ENCODE results near the gene CCDC33. TPM values are rescaled to one million over a fixed set of nuclear protein-coding genes. Genes with fewer than 3 reads are reported as not detected.

The CCDC33 gene
- total RNA-seq, 1 experiment from 2014 or later: 0.77 TPM

- intact Hi-C loops (cut with micrococcal nuclease): loop anchor here (1.0 to 10.0 kb wide), 2 partner anchors 56 to 163 kb away; partner anchors contain the start of gene ARID3B
- TF ChIP-seq EZH2phosphoT487 (IDR thresholded peaks at IDR 0.05; ENCODE audit: borderline replicate concordance, low read length) (no peak), EZH2 (IDR thresholded peaks at IDR 0.05; ENCODE audit: low read length, unreplicated experiment) (no peak), CTCF (conservative IDR thresholded peaks at IDR 0.05; ENCODE audit: low read depth, low read length) (peak; percentile 95)
- no peak overlapping the region for H3K4me3 ChIP-seq (ENCODE audit: low read length)
- BruUV-seq (replicated peaks): no TSS peak
- no peaks in the 10 kb centered on the region for H3K9me2 ChIP-seq (replicated peaks; ENCODE audit: low read length)
- DNase-seq (peak; percentile 91), ATAC-seq (peak; percentile 74)
- ChIA-PET CTCF (interaction anchor here (0.8 kb wide), 1 partner anchor 25 kb away, joined by 3 read pairs; no protein-coding TSS in a partner anchor), POLR2A (ENCODE audit: unreplicated experiment) (no interaction called here)
- no peaks in the 10 kb centered on the region for H3K27me3 ChIP-seq (ENCODE audit: low read length)
- H2AFZ ChIP-seq (ENCODE audit: low read length): peak overlapping the region; percentile 14; the same call in 1 of the 2 replicates
- peak overlapping the region; percentile 55; the same call in 1 of the 2 replicates for H3K4me2 ChIP-seq (ENCODE audit: low read length)
- H3K4me1 ChIP-seq (ENCODE audit: insufficient read depth, low read length): peaks cover 59% of the 10 kb centered on the region
- peak overlapping the region; percentile 77 for H3K9ac ChIP-seq (ENCODE audit: low read length)
- no peaks in the 10 kb centered on the region for H3K9me3 ChIP-seq (ENCODE audit: low read length)
- no peaks in the 10 kb centered on the region for H3K36me3 ChIP-seq (ENCODE audit: low read depth, low read length)
- no peaks in the 10 kb centered on the region for H4K20me1 ChIP-seq (ENCODE audit: low read length)
- H3K27ac ChIP-seq (ENCODE audit: low read length): peak overlapping the region; percentile 99
- H3F3A ChIP-seq (ENCODE audit: low read length, unreplicated experiment): peaks cover 5% of the 10 kb centered on the region
- H3K79me2 ChIP-seq (ENCODE audit: low read length): no peaks in the 10 kb centered on the region
Observed at GRCh38 chr15:74382004-74382816, 146.1 kb downstream of the CCDC33 start.

- peaks cover 65% of the 10 kb centered on the region for H3K4me1 ChIP-seq (ENCODE audit: insufficient read depth, low read length)
- H4K20me1 ChIP-seq (ENCODE audit: low read length): no peaks in the 10 kb centered on the region
- H3K9me2 ChIP-seq (replicated peaks; ENCODE audit: low read length): no peaks in the 10 kb centered on the region
- ChIA-PET POLR2A (ENCODE audit: unreplicated experiment) (no interaction called here), CTCF (no interaction called here)
- H3K36me3 ChIP-seq (ENCODE audit: low read depth, low read length): no peaks in the 10 kb centered on the region
- ATAC-seq: no peak
- BruUV-seq (replicated peaks): no TSS peak
- H3F3A ChIP-seq (ENCODE audit: low read length, unreplicated experiment): peaks cover 5% of the 10 kb centered on the region
- H3K27me3 ChIP-seq (ENCODE audit: low read length): no peaks in the 10 kb centered on the region
- TF ChIP-seq CTCF (conservative IDR thresholded peaks at IDR 0.05; ENCODE audit: low read depth, low read length) (no peak), EZH2phosphoT487 (IDR thresholded peaks at IDR 0.05; ENCODE audit: borderline replicate concordance, low read length) (no peak), EZH2 (IDR thresholded peaks at IDR 0.05; ENCODE audit: low read length, unreplicated experiment) (no peak)
- H3K79me2 ChIP-seq (ENCODE audit: low read length): no peaks in the 10 kb centered on the region
- no peak overlapping the region for H3K4me3 ChIP-seq (ENCODE audit: low read length)
- intact Hi-C loops (cut with micrococcal nuclease): loop anchor here (10.0 kb wide), 1 partner anchor 162 kb away; the partner anchor contains the start of gene ARID3B
- H2AFZ ChIP-seq (ENCODE audit: low read length): no peak overlapping the region
- no peak for DNase-seq
- H3K9me3 ChIP-seq (ENCODE audit: low read length): no peaks in the 10 kb centered on the region
- H3K27ac ChIP-seq (ENCODE audit: low read length): peak overlapping the region; percentile 99
- peak overlapping the region; percentile 77 for H3K9ac ChIP-seq (ENCODE audit: low read length)
- peak overlapping the region; percentile 55 for H3K4me2 ChIP-seq (ENCODE audit: low read length)
Observed at GRCh38 chr15:74383286-74383685, 147.2 kb downstream of the CCDC33 start.

All from PC-3 (cell line).